Right ventricle myocardium inferior (tissue), 1 donor: ENCODE measurements around the gene ACSM3. TPM values are rescaled to one million over a fixed set of nuclear protein-coding genes. Genes with fewer than 3 reads are reported as not detected.
A peak's percentile ranks its signal among the peaks of the same experiment; 100 is the strongest.
"Not testable (repeated sequence)": the region's sequence is repeated elsewhere in the genome, so short reads cannot be mapped to it uniquely, and the experiment has no call there.

Experiments
- ATAC-seq: fragments of 200-7000 bp; cut with Tn5 transposase; one replicate; pipeline ENCODE4 v1.9.1; 2020; ENCODE audit warnings: mild to moderate bottlenecking, moderate library complexity
- DNase-seq: peaks from one replicate; pipeline ENCODE4 v3.0.0; 2021; ENCODE audit errors: missing footprints
- intact Hi-C: fragments of 100-400 bp; cut with DNase I; formaldehyde crosslinking; loops from one replicate; pipeline ENCODE4 v1.11.0; 2022
- long read RNA-seq: library from polyadenylated mRNA; unstranded; transcript quantifications from one replicate; pipeline ENCODE4 v2.0.0, GENCODE V29; 2021
- total RNA-seq: library from RNA; stranded (reverse); fragmentation: NEBNext Ultra II Directional; extraction: Animal tissue kit (Norgen Biotek cat#: 25700); gene quantifications from one replicate; pipeline ENCODE4 v1.2.1, GENCODE V29; 2021
- donor health status: DM: no; HTN: yes; CAD: no; lungs with severe emphysema.

The ACSM3 gene, protein sequence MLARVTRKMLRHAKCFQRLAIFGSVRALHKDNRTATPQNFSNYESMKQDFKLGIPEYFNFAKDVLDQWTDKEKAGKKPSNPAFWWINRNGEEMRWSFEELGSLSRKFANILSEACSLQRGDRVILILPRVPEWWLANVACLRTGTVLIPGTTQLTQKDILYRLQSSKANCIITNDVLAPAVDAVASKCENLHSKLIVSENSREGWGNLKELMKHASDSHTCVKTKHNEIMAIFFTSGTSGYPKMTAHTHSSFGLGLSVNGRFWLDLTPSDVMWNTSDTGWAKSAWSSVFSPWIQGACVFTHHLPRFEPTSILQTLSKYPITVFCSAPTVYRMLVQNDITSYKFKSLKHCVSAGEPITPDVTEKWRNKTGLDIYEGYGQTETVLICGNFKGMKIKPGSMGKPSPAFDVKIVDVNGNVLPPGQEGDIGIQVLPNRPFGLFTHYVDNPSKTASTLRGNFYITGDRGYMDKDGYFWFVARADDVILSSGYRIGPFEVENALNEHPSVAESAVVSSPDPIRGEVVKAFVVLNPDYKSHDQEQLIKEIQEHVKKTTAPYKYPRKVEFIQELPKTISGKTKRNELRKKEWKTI
- total RNA-seq = 9.4 TPM
- long read RNA-seq, partial matches to known transcripts = 1 of 7 reads
- long read RNA-seq, other reads (novel, unspliced or antisense) = 3 of 7 reads

DNA sequence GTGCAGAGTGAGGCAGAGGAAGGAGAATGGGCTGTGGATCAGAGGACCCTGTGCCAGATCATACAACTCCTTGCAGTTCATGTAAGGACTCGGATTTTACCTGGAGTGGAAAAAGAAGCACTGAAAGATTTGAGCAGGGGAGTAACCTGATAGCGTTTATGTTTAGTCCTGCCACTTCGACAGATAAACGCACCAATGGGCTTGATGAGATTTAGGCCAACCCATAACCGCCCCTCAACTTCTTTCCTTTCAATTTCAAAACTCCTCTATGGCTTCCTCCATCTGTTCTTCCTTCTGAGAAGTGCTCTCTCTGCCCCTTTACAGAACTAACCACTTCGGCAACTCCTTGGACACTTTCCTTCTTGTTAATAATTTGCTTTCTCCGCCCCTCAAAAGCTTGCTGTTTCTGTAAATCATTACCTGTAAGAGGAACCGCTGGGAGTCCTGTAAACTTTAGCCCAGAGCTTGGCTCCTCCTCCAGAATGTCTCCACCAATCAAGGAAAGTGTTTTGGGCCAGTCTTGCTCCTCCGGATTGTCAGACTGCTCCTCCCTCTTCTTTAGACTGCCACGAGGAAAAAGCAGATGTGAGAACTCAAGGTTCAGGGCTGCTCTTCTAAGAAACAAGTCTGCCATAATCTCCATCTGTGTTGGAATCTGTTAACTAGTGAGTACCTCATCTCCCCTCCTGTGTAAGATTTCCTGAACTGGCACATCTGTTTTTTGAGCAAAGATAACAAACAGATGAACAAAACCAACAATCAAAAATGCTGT, at the start of gene ACSM3:
Gene ACSM3, plus strand, starts transcription at position 554 of the 772 bp plus-strand sequence. CDS start 6,021 bp downstream, outside the sequence.
- ATAC-seq (peak; percentile 92), DNase-seq (no peak)
- intact Hi-C loops = no loop called here

DNA sequence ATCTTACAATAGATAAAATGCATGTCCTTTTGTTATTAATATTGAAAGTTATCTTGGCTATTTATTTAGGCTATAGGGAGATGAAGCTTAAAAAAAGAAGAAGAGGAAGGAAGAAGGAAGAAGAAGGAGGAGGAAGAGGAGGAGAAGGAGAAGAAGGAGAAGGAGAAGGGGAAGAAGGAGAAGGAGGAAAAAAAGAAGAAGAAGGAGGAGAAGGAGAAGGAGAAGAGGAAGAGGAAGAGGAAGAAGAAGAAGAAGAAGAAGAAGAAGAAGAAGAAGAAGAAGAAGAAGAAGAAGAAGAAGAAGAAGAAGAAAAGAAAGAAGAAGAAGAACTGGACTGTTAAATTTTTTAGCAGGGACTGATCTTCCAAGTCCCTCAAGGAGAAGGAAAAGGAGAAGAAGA, 46.1 kb upstream of the ACSM3 start:
- ATAC-seq, DNase-seq, intact Hi-C loops: not testable (repeated sequence)

DNA sequence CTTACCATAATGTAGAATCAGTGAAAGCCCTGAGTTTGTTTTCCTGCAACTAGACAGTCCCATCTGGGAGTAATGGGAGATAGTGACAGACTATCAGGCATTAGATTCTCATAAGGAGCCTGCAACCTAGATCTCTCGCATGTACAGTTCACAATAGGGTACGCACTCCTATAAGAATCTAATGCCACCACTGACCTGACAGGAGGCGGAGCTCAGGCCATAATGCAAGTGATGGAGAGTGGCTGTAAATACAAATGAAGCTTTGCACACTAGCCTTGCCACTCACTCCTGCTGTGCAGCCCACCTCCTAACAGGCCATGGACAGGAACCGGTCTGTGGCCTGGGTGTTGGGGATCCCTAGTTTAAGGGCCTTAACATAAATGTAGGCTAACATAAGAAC, 43.6 kb upstream of the ACSM3 start:
- intact Hi-C loops = no loop called here
- no peak for ATAC-seq
- no peak for DNase-seq

DNA sequence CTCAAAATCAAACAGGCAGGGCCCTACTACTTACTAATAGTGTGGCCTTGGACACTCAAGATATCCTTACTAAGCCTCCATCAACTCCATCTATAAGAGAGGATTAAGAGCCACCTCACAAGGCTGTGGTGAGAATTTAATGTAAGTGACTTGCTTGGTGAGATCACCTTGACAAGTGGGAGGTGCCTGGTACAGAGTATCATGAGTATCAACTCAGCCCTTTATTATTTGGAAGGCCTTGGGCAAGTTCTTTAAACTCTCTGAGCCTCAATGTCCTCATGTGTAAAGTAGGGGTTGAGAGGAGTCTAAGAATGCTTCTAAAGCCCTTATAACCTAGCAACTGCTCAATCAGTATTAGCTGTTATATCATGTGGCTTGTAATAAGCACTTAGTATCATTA, 37.2 kb upstream of the ACSM3 start:
- ATAC-seq (no peak), DNase-seq (no peak)
- intact Hi-C loops = no loop called here

DNA sequence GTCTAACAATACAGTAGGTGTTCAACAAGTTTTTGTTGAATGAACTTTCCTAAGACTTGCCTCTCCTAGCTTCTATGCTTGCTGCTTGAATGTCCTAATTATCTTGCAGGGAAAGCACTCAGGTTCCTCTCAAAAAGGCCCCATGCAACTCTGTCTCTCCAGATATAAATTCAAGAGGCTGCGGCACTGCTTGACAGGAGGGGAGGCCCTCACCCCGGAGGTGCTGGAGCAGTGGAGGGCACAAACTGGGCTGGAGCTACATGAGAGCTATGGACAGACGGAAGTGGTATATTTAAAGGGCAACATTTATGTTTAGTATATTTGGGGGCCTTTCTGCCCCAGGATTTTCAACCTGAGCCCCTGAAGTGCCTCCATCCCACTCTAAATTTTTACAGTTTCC, 36.6 kb upstream of the ACSM3 start:
- intact Hi-C loops = no loop called here
- no peak for ATAC-seq
- no peak for DNase-seq

DNA sequence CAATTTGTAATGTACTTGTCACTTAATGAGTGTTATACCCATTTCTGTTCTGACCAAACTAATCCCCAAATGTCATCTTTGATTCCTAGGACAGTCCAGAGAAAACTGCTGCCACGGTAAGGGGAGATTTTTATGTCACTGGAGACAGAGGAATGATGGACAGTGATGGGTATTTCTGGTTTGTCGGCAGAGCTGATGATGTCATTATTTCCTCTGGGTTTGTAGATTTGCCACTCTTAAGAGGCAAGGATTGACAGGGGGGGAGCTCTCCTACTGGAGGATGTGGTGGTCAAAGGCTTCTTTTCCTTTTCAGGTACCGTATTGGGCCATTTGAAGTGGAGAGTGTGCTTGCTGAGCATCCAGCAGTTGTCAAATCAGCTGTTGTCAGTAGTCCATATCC, 34.7 kb upstream of the ACSM3 start:
- intact Hi-C loops = no loop called here
- no peak for ATAC-seq

DNA sequence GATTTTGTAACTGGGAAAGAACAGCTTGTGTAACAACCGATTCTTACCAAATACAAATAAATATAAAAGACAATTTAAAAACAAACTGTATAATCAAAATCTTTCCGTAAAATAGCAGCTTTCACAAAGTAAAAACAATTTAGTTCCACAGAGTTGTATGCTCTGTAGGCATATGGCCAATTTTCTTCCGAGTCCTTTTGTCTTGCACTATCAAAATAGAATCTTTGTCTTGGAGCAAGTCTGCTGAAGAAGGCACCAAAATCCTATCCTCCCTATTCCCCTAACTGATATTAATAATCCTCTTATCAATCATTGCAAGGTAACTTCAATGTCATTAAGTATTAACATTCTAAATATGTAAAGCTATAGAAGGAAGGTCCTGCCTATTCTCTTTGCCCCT, 29.8 kb upstream of the ACSM3 start:
- ATAC-seq (no peak), DNase-seq (no peak)
- intact Hi-C loops = no loop called here

More for the DNA sequence above, 34.7 kb upstream of the ACSM3 start:
- no peak for DNase-seq

DNA sequence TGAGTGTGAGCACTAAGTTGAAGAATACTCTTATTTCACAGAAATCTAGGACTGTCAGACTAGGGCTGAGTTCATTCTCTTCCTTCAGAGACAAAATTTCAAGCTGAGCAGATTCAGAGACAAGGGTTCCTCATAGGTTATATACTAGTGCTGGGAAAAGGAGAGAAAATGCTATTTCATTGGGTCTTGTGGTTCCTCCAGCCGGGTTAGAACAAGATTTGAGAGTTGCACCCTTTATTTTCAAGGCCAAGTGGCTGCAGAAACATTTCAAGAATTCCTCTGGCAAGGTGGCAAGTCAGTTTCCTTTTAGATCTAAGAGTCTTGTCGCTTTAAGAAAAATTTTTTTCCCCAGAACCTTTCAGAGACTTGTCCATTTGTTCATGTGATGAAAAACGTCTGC, 29.0 kb upstream of the ACSM3 start:
- DNase-seq = no peak
- ATAC-seq = no peak
- intact Hi-C loops = no loop called here

DNA sequence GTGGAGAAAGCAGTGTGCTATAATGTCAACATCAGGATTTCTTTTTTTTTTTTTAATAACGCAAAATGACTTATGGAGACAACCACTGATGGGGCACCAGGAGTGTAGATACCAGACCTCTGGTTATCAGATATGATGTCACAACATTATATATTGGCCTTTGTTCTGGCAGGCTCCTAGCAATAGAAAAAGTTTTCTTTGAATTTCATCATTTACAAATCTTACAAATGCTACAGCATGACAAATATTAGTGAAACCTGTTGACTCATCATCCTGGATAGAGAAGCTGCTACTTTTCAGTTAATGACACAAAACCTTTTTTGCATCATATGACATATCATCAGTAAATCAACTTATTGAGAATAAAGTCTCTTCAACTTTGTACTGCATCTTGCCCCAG, 28.3 kb upstream of the ACSM3 start:
- intact Hi-C loops = no loop called here
- DNase-seq (no peak), ATAC-seq (no peak)

DNA sequence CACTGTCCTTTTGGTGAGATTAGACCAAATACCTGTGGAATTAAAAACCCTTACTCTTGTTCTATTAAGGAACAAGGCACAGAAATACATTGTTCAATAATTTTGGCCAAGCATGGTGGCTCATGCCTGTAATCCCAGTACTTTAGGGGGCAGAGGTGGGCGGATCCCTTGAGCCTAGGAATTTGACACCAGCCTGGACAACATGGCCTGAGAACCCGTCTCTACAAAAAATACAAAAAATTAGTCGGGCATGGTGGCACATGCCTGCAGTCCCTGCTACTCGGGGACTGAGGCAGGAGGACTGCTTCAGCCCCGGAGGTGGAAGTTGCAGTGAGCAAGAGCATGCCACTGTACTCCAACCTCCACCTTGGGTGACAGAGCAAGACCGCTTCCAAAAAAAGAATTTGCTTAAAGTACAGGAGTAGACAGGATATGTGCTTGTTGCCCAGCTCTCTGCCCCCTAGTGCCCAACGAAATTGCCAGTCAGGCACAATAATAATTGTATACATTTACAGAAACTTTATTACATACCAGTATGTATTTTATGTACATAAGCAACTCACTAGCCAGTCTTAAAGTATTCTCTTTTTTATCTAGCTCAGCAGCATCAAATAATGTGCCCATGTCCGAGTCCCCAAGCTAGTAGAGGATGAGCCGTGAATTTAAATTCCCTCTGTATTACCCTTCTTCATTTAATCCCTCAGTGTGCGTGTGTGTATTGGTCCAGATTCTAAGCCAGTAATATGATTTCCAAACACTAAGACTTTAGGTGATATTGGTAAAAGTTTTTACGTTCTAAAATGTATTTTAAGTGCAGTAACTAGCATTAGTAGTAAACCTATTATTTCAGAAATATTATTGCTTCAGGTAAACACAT, 23.6 kb upstream of the ACSM3 start:
- DNase-seq (no peak), ATAC-seq (no peak)
- intact Hi-C loops = no loop called here

DNA sequence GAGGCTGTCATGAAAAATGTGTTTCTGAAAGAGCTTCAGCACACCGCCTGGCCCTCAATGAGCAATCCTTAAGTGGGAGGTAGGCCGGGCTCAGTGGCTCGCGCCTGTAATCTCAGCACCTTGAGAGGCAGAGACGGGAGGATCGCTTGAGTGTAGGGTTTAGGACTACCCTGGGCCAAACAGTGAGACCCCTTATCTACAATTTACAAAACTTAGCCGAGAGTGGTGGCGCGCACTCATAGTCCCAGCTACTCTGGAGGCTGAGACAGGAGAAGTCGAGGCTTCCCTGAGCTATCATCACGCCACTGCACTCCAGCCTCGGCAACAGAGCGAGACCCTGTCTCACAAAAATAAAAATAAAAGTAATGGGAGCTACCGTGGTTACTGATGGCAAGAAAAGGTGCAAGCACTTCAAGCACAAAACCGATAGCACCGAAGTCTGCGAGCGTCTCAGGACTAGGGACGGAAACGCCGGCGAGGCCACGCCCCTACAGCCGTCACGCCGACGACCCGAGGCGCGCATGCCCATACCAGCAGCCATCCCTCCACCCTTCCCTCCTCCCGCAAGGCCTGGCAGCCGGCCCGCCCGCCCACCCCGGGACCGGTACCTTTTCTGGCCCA, 22.8 kb upstream of the ACSM3 start:
- DNase-seq = peak; percentile 95
- peak; percentile 94 for ATAC-seq
- intact Hi-C loops = no loop called here

DNA sequence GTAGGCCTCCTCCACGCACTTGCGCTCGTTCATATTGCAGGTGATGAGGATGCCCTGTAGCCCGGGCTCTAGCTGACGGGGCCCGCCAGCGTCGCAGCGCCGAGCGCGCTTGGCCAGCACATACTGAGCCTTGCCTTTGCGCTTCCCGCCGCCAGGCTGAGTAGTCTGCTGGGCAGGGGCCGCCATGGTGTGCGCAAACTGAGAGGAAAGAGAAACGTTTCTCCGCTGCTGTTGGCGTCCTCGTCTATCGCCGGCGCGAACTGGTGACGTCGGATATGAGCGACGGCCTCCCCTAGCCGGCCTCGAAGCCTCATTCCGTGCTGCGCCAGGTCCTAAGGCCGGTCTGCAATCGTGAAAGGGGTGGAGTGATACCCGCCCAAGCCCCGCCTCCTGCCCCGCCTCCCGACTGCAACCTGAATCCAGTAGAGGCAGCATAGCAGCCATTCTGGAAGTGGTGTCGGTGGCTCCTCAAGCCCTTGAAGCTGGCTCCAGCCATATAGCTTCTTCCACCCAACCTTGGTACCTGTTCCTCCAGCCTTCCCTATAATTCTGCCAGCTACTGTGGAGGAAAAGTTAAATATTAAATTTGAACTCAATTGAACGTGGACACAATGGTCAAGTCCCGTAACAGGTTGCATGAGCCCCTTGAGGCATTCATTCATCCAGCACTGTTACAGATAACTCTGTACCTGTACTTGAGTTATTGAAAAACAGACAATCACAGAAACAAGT, 22.1 kb upstream of the ACSM3 start, which contains the start of gene THUMPD1:
Gene THUMPD1, minus strand, starts transcription at position 265 of the 732 bp plus-strand sequence. Its CDS starts 79 bp downstream, at position 186.
- ATAC-seq (peak; percentile 97), DNase-seq (peak; percentile 98)
- intact Hi-C loops = no loop called here

DNA sequence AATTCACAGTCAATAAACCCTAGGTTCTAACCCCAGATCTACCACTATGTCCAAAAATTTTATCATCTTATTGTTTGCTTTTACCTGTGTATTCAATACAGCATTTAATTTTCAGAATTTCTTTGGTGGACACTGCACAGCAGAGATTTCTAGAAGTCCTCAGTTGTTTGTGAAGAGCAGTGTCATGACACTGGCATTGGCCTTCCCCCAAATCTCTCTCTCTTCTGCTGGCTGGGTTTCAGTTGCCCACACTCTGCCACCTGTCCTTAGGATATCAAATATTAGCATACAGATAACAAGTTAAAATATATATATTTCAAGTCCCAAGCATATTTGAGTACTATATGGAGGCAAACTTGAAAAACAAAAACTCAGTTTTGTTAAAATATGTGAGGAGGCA, 20.2 kb upstream of the ACSM3 start:
- DNase-seq (no peak), ATAC-seq (no peak)
- intact Hi-C loops = no loop called here

DNA sequence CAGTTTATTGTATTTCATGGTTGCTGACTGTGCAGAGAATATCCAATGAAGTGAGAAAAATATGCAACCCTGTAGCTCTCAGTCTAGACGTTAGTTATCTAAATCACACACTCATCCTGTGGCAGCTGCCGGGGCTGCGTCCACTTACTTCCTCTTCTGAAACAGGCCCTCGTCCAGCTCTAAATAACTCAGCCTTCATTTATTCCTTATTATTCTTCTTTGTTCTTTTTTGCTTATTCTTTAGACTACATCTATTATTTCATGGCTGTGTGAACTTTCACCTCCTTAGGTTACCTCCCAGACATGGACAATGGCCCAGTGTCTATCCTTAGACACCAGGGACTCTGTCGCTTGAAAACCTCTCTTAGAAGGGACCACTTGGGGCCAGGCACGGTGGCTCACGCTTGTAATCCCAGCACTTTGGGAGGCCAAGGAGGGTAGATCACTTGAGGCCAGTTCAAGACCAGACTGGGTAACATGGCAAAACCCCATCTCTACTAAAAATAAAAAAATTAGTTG, 18.8 kb upstream of the ACSM3 start:
- peak; percentile 79 for DNase-seq
- no peak for ATAC-seq
- intact Hi-C loops = no loop called here

DNA sequence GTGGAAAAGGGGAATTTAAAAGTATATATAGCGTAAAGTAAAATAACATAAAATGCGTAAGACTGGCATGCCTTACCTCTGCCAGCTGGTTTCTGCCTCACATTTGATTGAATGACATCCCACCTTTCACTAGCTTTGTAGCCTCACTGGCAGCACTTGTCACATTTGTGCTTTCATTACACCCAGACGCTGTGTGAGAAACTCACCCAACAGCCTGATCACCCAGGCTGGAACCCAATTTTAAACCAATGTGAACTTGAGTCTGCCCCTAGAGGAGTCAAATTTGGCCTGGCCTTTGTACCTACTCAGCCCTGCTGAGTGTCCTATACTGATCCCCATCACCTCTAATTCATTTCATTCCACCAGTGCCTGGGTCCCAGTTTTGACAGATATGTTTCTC, 17.4 kb upstream of the ACSM3 start:
- ATAC-seq = no peak
- intact Hi-C loops = no loop called here
- DNase-seq = no peak

DNA sequence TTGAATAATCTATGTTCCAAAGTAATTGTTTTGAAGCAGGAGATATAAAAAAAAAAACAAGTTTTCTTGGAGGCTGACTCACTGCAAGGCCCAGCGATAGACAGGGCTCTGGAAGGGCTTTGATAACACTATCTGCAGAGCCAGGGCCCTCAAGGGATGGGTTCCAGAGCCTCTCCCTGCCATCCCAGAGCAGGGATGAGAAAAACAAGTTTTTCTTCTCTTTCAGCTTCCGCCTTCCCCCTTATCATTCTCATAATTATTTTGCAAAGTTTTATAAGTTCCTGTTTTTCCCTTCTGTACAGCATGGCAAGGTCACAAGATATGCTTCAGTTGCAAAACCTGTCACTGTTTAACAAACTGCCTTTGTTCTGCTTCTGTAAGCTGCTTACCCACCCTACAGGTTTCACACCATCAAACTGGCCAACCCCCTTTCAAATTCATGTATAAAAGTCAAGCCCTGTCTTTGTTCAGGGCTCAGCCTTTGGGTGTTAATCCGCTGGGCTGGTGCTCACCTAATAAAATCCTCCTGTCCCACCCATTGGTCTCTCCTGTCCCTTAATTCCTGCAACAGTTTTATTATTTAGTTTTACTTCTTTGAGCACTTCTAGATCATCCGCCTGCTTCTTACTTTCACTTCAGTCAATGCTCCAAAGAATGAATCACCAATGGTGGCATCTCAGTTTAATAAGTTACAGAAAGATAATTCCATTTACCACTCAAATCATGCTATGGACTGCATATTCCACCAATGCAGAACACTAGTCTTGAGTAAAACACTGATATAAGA, 16.6 kb upstream of the ACSM3 start:
- DNase-seq (no peak), ATAC-seq (no peak)
- intact Hi-C loops = no loop called here

DNA sequence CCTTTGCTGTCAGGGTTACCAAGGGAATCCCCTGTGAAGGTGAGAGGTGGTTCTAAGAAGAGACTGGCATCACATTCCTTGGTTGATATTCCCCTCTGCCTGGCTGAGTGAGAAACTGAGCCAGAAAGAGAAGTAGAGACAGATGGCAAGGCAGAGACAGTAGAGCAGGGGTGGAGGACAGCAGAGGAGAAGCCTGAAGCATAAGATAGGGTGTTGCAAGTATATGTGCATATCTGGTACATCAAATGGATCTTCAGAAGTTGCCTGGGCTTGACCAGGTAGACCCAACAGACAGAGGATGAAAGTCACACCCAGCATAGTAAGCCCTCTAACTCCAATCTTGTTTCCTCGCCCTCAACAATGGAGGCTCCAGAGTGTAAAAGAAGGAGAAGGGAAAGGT, 14.3 kb upstream of the ACSM3 start:
- intact Hi-C loops = no loop called here
- ATAC-seq = no peak
- no peak for DNase-seq
